ENCODE results near the gene OR6J1.
"Not testable (repeated sequence)": the region's sequence is repeated elsewhere in the genome, so short reads cannot be mapped to it uniquely, and the experiment has no call there.

DNA sequence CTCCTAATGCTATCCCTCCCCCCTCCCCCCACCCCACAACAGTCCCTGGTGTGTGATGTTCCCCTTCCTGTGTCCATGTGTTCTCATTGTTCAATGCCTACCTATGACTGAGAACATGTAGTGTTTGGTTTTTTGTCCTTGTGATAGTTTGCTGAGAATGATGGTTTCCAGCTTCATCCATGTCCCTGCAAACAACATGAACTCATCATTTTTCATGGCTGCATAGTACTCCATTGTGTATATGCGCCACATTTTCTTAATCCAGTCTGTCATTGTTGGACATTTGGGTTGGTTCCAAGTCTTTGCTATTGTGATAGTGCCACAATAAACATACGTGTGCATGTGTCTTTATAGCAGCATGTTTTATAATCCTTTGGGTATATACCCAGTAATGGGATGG is 28.4 kb downstream of the OR6J1 start:
- TF ChIP-seq, protein P1, sequence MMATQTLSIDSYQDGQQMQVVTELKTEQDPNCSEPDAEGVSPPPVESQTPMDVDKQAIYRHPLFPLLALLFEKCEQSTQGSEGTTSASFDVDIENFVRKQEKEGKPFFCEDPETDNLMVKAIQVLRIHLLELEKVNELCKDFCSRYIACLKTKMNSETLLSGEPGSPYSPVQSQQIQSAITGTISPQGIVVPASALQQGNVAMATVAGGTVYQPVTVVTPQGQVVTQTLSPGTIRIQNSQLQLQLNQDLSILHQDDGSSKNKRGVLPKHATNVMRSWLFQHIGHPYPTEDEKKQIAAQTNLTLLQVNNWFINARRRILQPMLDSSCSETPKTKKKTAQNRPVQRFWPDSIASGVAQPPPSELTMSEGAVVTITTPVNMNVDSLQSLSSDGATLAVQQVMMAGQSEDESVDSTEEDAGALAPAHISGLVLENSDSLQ (IDR thresholded peaks at IDR 0.05), result not testable (repeated sequence)
- not testable (repeated sequence) for TF ChIP-seq POLR2AphosphoS5 (IDR thresholded peaks at IDR 0.05; ENCODE audit: low read length)
